HepG2 (cell line): ENCODE measurements around the gene SP1.

Source experiments
- EP300 ChIP-seq, 3 experiments: sonication (generic) in 1 of 3; formaldehyde crosslinking in 1 of 3; IDR thresholded peaks; 2 replicates each; pipeline versions ENCODE4 v1.5.1 to v1.6.1; 2011 to 2020; ENCODE audit warnings: low read depth in 2 of 3, low read length in 2 of 3, borderline replicate concordance in 1 of 3, improper control_type of control experiment in 1 of 3, mild to moderate bottlenecking in 1 of 3, missing genetic modification reagents in 1 of 3, moderate library complexity in 1 of 3
- POLR2AphosphoS5 ChIP-seq: IDR thresholded peaks from 2 replicates; pipeline ENCODE4 v1.6.1; 2012; ENCODE audit warnings: low read depth, low read length
- RELA ChIP-seq: sonication (generic); formaldehyde crosslinking; IDR thresholded peaks from 2 replicates; pipeline ENCODE4 v1.4.0; 2020; ENCODE audit warnings: missing genetic modification reagents
- ZBTB20 ChIP-seq: sonication (generic); formaldehyde crosslinking; IDR thresholded peaks from 2 replicates; pipeline ENCODE4 v1.8.1; 2023; ENCODE audit warnings: missing genetic modification reagents, low read depth, mild to moderate bottlenecking, borderline replicate concordance
- ZBTB8A ChIP-seq: sonication (generic); formaldehyde crosslinking; IDR thresholded peaks from 2 replicates; pipeline ENCODE4 v1.4.0; 2020; ENCODE audit warnings: mild to moderate bottlenecking, low read depth, missing genetic modification reagents, borderline replicate concordance
- ZSCAN22 ChIP-seq: sonication (generic); formaldehyde crosslinking; IDR thresholded peaks from 2 replicates; pipeline ENCODE4 v1.4.0; 2020; ENCODE audit warnings: mild to moderate bottlenecking, missing genetic modification reagents
- ZSCAN31 ChIP-seq: sonication (generic); formaldehyde crosslinking; IDR thresholded peaks from 2 replicates; pipeline ENCODE4 v1.5.0; 2020; ENCODE audit warnings: low read depth, mild to moderate bottlenecking, missing genetic modification reagents
- TF ChIP-seq, protein P1 (sequence below): sonication (generic); formaldehyde crosslinking; IDR thresholded peaks from 2 replicates; pipeline ENCODE4 v1.4.0; 2020; ENCODE audit warnings: missing genetic modification reagents
- TF ChIP-seq, protein P2 (sequence below): sonication (generic); formaldehyde crosslinking; IDR thresholded peaks from 2 replicates; pipeline ENCODE4 v1.4.0; 2020; ENCODE audit warnings: missing genetic modification reagents
- TF ChIP-seq, protein P3 (sequence below): sonication (generic); formaldehyde crosslinking; conservative IDR thresholded peaks from 2 replicates; pipeline ENCODE4 v1.4.0; 2020; ENCODE audit warnings: missing genetic modification reagents
- TF ChIP-seq, protein P4 (sequence below): sonication (generic); formaldehyde crosslinking; IDR thresholded peaks from 2 replicates; pipeline ENCODE4 v1.5.0; 2020; ENCODE audit warnings: mild to moderate bottlenecking, missing genetic modification reagents, moderate library complexity

DNA sequence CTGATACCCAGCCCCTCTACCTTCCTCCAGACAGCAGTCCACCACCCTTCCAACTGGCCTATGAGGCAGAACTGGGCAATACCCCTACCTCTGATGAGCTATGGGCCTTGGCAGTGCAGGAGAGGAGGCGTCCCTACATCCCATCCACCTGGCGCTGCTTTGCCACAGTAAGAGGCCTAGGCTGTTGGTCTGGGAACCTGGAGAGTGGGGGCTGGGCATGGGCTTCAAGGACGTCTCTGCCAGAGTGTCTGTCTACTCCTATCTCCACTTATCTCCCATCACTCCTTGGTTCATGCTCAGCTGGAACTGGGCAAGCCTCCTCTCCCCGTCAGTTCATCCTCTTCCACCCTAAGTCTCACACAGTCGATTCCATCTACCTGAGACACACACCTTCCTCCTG lies 50.1 kb downstream of the SP1 start:
- no peak for TF ChIP-seq ZSCAN22 (CRISPR knock-in tag)
- no peak for TF ChIP-seq POLR2AphosphoS5
- no peak for TF ChIP-seq ZSCAN31 (CRISPR knock-in tag)
- no peak for TF ChIP-seq ZBTB20 (CRISPR knock-in tag)
- no peak for TF ChIP-seq EP300 (IDR thresholded peaks at IDR 0.05; ENCODE audit: low read depth in 2 of 2, low read length in 2 of 2)
- TF ChIP-seq EP300 (CRISPR knock-in tag; IDR thresholded peaks at IDR 0.05; ENCODE audit: borderline replicate concordance), result no peak
- no peak for TF ChIP-seq ZBTB8A (CRISPR knock-in tag)
- TF ChIP-seq, protein P1, sequence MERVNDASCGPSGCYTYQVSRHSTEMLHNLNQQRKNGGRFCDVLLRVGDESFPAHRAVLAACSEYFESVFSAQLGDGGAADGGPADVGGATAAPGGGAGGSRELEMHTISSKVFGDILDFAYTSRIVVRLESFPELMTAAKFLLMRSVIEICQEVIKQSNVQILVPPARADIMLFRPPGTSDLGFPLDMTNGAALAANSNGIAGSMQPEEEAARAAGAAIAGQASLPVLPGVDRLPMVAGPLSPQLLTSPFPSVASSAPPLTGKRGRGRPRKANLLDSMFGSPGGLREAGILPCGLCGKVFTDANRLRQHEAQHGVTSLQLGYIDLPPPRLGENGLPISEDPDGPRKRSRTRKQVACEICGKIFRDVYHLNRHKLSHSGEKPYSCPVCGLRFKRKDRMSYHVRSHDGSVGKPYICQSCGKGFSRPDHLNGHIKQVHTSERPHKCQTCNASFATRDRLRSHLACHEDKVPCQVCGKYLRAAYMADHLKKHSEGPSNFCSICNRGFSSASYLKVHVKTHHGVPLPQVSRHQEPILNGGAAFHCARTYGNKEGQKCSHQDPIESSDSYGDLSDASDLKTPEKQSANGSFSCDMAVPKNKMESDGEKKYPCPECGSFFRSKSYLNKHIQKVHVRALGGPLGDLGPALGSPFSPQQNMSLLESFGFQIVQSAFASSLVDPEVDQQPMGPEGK (CRISPR knock-in tag), result no peak
- TF ChIP-seq, protein P2, sequence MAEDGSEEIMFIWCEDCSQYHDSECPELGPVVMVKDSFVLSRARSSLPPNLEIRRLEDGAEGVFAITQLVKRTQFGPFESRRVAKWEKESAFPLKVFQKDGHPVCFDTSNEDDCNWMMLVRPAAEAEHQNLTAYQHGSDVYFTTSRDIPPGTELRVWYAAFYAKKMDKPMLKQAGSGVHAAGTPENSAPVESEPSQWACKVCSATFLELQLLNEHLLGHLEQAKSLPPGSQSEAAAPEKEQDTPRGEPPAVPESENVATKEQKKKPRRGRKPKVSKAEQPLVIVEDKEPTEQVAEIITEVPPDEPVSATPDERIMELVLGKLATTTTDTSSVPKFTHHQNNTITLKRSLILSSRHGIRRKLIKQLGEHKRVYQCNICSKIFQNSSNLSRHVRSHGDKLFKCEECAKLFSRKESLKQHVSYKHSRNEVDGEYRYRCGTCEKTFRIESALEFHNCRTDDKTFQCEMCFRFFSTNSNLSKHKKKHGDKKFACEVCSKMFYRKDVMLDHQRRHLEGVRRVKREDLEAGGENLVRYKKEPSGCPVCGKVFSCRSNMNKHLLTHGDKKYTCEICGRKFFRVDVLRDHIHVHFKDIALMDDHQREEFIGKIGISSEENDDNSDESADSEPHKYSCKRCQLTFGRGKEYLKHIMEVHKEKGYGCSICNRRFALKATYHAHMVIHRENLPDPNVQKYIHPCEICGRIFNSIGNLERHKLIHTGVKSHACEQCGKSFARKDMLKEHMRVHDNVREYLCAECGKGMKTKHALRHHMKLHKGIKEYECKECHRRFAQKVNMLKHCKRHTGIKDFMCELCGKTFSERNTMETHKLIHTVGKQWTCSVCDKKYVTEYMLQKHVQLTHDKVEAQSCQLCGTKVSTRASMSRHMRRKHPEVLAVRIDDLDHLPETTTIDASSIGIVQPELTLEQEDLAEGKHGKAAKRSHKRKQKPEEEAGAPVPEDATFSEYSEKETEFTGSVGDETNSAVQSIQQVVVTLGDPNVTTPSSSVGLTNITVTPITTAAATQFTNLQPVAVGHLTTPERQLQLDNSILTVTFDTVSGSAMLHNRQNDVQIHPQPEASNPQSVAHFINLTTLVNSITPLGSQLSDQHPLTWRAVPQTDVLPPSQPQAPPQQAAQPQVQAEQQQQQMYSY (CRISPR knock-in tag), result no peak
- TF ChIP-seq RELA (CRISPR knock-in tag), result no peak
- TF ChIP-seq, protein P3, sequence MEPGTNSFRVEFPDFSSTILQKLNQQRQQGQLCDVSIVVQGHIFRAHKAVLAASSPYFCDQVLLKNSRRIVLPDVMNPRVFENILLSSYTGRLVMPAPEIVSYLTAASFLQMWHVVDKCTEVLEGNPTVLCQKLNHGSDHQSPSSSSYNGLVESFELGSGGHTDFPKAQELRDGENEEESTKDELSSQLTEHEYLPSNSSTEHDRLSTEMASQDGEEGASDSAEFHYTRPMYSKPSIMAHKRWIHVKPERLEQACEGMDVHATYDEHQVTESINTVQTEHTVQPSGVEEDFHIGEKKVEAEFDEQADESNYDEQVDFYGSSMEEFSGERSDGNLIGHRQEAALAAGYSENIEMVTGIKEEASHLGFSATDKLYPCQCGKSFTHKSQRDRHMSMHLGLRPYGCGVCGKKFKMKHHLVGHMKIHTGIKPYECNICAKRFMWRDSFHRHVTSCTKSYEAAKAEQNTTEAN, result no peak
- TF ChIP-seq, protein P4, sequence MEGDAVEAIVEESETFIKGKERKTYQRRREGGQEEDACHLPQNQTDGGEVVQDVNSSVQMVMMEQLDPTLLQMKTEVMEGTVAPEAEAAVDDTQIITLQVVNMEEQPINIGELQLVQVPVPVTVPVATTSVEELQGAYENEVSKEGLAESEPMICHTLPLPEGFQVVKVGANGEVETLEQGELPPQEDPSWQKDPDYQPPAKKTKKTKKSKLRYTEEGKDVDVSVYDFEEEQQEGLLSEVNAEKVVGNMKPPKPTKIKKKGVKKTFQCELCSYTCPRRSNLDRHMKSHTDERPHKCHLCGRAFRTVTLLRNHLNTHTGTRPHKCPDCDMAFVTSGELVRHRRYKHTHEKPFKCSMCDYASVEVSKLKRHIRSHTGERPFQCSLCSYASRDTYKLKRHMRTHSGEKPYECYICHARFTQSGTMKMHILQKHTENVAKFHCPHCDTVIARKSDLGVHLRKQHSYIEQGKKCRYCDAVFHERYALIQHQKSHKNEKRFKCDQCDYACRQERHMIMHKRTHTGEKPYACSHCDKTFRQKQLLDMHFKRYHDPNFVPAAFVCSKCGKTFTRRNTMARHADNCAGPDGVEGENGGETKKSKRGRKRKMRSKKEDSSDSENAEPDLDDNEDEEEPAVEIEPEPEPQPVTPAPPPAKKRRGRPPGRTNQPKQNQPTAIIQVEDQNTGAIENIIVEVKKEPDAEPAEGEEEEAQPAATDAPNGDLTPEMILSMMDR (CRISPR knock-in tag), result no peak
